ENCODE data around the gene UST. TPM values are rescaled to one million over a fixed set of nuclear protein-coding genes. Genes with fewer than 3 reads are reported as not detected.
A peak's percentile ranks its signal among the peaks of the same experiment; 100 is the strongest.
"Not testable (repeated sequence)": the region's sequence is repeated elsewhere in the genome, so short reads cannot be mapped to it uniquely, and the experiment has no call there.

Gene UST
- total RNA-seq, 1 donor: 36.1 TPM

GRCh38 chr6:148873868-148874267 lies 127.0 kb downstream of the UST start:
- DNase-seq (ENCODE audit: low read depth): no peak
- H3K4me3 ChIP-seq (ENCODE audit: low read depth, low read length): no peak overlapping the region
- no peak for TF ChIP-seq CTCF (IDR thresholded peaks at IDR 0.05; ENCODE audit: insufficient read depth, low read length)

GRCh38 chr6:148874698-148875293 lies 128.0 kb downstream of the UST start:
- peak; percentile 48 for DNase-seq (ENCODE audit: low read depth)
- TF ChIP-seq CTCF (IDR thresholded peaks at IDR 0.05; ENCODE audit: insufficient read depth, low read length): no peak
- H3K4me3 ChIP-seq (ENCODE audit: low read depth, low read length): no peak overlapping the region

- H3K4me3 ChIP-seq (ENCODE audit: low read depth, low read length): no peak overlapping the region
- TF ChIP-seq CTCF (IDR thresholded peaks at IDR 0.05; ENCODE audit: insufficient read depth, low read length): no peak
- no peak for DNase-seq (ENCODE audit: low read depth)
These were observed 131.9 kb downstream of the UST start for GRCh38 chr6:148878683-148879082.

- H3K4me3 ChIP-seq (ENCODE audit: low read depth, low read length); DNase-seq (ENCODE audit: low read depth): not testable (repeated sequence)
These were observed 133.9 kb downstream of the UST start for GRCh38 chr6:148880742-148881141.

- no peak overlapping the region for H3K4me3 ChIP-seq (ENCODE audit: low read depth, low read length)
- DNase-seq (ENCODE audit: low read depth): no peak
- TF ChIP-seq CTCF (IDR thresholded peaks at IDR 0.05; ENCODE audit: insufficient read depth, low read length): no peak
These were observed 134.9 kb downstream of the UST start for GRCh38 chr6:148881593-148882311.

- no peak for DNase-seq (ENCODE audit: low read depth)
- TF ChIP-seq CTCF (IDR thresholded peaks at IDR 0.05; ENCODE audit: insufficient read depth, low read length): no peak
- H3K4me3 ChIP-seq (ENCODE audit: low read depth, low read length): no peak overlapping the region
These were observed 136.4 kb downstream of the UST start for GRCh38 chr6:148883270-148883669.

GRCh38 chr6:148884461-148884860 lies 137.6 kb downstream of the UST start:
- H3K4me3 ChIP-seq (ENCODE audit: low read depth, low read length): no peak overlapping the region
- TF ChIP-seq CTCF (IDR thresholded peaks at IDR 0.05; ENCODE audit: insufficient read depth, low read length): no peak
- no peak for DNase-seq (ENCODE audit: low read depth)

Measured in fibroblast of the aortic adventitia (primary cell).